T follicular helper cell (primary cell): ENCODE data around the gene YBX1.
"Not testable (repeated sequence)": the region's sequence is repeated elsewhere in the genome, so short reads cannot be mapped to it uniquely, and the experiment has no call there.

Experiments used
- DNase-seq: peaks from one replicate; pipeline ENCODE4 v3.0.0-alpha.2; 2020; ENCODE audit warnings: low read depth

YBX1 gene

DNA sequence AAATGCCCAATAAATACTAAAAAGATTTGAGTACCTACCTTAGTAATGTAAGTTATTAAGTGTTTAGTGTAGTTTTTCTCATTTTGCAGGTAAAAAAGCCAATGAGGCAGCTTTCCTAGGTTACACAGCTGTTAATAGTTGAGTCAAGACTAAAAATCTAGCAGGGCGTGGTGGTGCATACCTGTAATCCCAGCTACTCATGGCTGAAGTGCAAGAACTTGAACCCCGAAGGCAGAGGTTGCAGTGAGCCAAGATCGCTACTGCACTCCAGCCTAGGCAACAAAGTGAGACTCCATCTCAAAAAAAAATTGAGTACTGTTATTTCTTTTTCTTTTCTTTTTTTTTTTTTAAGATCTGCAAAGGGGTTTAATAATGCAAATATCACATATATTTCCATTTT, 7.7 kb downstream of the YBX1 start:
- DNase-seq: no peak

DNA sequence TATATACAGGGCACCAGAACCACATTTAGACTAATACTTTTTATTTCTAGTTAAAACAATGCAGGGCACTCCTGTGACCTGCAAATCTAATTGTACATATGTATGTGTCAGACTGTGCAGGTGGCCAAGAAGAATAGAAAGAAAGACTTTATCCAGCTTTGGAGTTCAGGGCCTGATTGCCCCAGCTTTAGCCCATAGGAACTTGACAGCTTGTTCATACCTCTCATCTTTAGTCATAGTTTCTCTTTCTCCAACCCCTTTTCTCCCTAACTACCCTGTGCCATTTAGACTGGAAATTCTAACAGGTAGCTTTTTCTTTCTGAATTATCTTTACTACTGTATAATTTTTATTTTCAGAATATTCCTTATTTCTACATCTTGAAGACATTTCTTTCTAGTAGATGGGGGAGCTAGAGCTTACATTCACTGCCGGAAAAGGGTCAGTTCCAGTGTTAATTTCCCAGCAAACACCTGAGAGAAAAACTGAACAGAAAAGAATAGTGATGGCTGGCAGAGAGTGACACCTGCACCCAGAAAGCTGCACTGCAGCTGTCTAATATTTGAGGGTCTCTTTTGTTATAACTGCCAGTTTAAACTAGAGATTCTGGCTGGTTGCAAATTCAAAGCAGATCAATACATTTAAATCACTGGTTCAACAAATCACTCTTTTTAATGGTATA, 8.4 kb downstream of the YBX1 start:
- no peak for DNase-seq

DNA sequence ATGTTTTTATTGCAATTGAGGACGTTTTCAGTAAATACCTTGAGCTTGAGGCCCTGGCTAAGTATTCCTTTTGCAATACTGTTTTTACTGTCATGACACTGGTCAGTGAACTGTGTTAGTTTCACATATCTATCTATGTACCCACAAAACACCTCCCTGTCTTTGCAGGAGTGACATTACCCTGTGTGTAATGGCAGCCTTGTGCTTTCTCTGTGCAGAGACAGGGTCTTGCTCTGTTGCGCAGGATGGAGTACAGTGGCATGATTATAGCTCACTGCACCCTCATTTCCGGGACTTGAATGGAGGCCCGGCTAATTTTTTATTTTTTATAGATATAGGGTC, 8.9 kb downstream of the YBX1 start:
- no peak for DNase-seq

- DNase-seq: no peak
These were observed 10.2 kb downstream of the YBX1 start for GRCh38 chr1:42692461-42692860.

GRCh38 chr1:42692911-42693310, 10.7 kb downstream of the YBX1 start:
- no peak for DNase-seq

GRCh38 chr1:42698081-42698813, 16.0 kb downstream of the YBX1 start:
- no peak for DNase-seq

DNA sequence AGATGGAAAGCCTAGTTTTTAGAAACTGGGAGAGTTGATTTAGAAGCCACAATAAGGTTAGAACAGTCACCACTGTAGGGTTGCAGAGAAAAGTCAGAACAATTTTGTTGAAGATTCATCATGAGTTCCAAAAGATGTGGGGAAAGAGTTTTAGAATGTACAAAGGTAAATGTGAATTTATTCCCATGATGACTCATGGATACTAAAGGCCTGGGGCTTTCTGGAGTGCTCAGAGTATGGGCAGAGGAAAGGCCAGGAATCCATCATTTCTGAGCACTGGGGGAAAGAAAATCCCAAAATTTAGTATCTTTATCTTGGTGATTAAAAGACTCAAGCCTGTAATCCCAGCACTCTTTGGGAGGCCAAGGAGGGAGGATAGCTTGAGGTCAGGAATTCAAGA, 17.8 kb downstream of the YBX1 start:
- no peak for DNase-seq

DNA sequence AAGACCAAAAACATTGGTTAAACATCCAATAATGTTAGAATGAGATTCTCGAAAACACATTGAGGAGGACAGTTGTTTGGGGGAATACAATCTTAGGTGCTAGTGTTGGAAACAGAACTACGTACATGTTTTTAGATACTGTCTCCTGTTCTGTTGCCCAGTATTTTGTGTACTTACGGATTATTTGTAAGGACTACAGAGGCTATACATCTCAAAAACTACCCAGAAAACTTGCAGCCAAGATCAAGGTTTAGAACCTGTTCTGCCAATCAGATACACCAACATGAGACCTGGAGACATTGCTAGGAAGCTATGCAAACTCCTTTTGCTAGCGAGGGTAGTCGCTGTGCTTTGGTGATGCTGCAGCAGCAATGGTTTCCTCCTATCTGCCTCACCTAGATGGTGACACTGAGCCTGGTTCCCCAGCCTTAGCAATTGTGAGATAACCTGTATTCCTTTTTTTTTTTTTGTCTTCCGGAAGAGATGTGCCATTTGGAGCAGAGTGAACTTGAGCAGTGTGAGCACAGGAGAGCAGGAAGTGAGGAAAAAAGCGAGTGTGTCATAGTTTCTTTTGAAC, 21.8 kb downstream of the YBX1 start:
- no peak for DNase-seq

DNA sequence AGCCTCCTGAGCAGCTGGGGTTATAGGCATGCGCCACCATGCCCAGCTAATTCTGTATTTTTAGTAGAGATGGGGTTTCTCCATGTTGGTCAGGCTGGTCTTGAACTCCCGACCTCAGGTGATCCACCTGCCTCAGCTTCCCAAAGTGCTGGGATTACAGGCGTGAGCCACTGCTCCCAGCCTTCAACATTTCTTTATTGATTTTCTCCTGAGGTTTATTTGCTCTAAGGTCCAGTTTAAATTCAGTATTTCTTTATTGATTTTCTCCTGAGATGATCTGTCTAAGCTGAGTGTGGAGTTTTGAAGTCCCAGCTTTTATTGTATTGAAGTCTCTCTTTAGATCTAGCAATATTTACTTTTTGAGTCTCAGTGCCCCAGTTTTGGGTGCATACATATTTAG, 30.6 kb downstream of the YBX1 start:
- not testable (repeated sequence) for DNase-seq

- no peak for DNase-seq
These were observed 31.1 kb downstream of the YBX1 start for GRCh38 chr1:42713293-42713692.

DNA sequence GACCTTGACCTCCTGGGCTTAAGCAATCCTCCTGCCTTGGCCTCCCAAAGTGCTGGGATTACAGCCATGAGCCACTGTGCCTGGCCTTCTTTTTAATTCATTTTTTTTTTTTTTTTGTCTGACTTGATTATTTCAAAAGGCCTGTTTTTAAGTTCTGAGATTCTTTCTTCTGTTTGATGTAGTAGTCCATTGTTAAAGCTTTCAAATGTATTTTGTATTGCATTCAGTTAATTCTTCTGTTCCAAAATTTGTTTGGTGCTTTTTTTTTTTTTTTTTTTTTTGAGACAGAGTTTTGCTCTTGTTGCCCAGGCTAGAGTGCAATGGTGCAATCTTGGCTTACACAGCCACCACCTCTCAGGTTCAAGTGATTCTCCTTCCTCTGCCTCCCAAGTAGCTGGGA, 32.2 kb downstream of the YBX1 start:
- DNase-seq: not testable (repeated sequence)

DNA sequence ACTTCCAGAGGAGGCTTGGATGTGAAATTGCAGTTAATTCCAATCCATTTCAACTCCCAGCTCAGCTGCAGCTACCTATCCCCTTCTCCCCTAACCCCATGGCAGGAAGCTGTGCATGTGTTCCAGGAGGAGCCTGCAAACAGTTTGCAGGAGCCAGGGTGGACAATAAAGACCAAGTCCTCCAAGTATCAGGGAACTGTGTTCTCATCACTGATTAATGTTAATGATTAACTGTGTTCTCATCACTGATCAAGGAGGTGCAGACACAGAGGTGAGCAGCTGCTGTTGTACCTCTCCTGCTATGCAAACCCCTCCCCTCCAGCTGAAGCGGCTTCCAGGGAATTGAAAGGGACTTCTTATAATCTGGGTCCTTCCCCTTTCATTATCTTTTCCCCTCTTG, 38.6 kb downstream of the YBX1 start:
- no peak for DNase-seq

DNA sequence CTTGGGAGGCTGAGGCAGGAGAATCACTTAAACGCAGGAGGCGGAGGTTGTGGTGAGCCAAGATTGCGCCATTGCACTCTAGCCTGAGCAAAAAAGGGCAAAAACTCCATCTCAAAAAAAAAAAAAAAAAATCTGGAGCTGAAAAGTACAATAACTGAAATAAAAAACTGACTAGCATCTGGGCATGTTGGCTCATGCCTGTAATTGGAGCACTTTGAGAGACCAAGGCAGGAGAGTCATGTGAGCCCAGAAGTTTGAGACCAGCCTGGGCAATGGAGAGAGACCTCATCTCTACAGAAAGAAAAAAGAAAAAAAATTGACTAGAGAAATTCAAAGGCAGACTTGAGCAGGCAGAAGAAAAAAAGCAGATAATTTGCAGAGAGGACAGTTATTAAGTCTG, 39.7 kb downstream of the YBX1 start:
- no peak for DNase-seq

- DNase-seq: not testable (repeated sequence)
These were observed 40.2 kb downstream of the YBX1 start for GRCh38 chr1:42722403-42722802.

DNA sequence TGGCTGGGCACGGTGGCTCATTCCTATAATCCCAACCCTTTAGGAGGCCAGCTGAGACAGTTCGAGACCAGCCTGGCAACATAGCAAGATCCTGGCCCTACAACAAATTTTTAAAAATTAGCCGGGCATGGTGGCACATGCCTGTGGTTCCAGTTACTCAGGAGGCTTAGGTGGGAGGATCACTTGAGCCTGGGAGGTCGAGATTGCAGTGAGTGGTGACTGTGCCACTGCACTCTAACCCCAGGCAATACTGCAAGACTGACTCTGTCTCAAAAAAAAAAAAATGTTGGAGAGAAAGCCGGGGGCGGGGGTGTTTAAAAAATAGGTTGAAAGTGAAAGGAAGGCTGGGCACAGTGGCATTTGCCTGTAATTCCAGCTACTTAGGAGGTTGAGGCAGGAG, 41.3 kb downstream of the YBX1 start:
- no peak for DNase-seq

GRCh38 chr1:42725820-42726219, 43.6 kb downstream of the YBX1 start:
- not testable (repeated sequence) for DNase-seq

GRCh38 chr1:42730002-42730401, 47.8 kb downstream of the YBX1 start:
- DNase-seq: no peak

DNA sequence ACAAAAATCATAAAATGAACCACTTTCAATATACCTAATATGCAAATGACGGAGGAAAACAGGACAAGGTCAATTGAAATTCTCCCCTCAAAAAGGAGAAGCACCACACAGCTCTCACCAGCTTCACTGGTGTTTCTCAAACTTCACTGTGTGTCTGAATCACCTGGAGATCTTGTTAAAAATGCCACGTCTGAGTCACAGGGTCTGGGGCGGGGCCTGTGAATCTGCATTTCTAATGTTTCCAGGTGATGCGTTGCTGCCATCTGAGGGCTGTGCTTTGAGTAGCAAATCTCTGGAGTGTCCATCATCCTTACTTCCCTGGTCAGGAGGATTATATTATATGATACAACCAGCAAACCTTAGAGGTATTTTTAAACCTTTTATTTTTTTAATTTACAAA, 48.8 kb downstream of the YBX1 start:
- DNase-seq: no peak

GRCh38 chr1:42731585-42731984, 49.4 kb downstream of the YBX1 start:
- no peak for DNase-seq

- no peak for DNase-seq
These were observed 50.0 kb downstream of the YBX1 start for GRCh38 chr1:42732126-42732680.

DNA sequence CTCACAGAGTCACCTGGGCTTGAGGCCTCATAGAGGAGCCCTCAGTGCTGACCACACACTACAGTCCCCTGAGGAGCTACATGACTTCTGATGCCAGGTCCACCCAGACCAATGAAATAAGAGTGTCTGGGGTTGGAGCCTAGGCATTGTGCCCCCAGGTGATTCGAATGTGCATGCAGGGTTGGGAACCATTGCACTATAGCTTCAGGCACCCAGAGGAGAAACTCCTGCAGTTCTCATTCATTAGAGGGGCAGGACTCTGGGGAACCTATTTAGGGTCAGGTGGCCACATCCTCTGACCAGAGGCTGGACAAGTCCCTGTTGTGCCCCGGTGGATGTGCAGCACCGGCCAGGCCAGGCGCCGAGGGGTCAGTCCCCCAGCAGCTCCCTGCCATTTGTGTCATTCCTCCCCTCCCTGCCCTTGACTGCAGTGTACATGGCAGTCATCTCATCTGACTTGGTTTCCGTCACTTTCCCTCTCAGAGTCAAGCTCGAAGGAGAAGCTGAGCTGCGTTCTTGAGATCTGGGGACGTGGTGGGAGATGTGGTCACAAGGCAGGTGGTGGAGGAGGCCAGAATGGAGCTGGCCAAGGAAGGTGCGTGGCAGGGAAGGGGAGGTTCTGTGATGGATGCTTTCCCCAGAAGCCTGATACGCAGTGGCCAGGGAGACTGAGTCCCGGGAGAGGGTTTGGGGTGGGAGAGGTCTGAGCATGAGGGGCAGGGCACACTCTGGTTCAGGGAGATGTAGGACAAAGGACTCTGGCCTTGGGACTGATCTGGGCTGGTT, 51.4 kb downstream of the YBX1 start:
- DNase-seq: no peak
